PC-9 (cell line): Measurements from ENCODE around the gene RAB11B. TPM values are rescaled to one million over a fixed set of nuclear protein-coding genes. Genes with fewer than 3 reads are reported as not detected.

Experiments used
- BruUV-seq: library from RNA; stranded (reverse); fragments of 400-500 nt; replicated peaks from 2 replicates; lab custom pipeline; 2021; lab: Mats Ljungman, UMichigan
- CTCF ChIA-PET: fragments of 300-600 bp; sonication (Branson Sonifier 250); formaldehyde crosslinking; loops from one replicate; lab custom pipeline; 2022; ENCODE audit warnings: antibody characterized with exemption; lab: Charles Lee
- POLR2A ChIA-PET: fragments of 300-600 bp; sonication (Branson Sonifier 250); formaldehyde crosslinking; loops from one replicate; lab custom pipeline; 2022; ENCODE audit warnings: antibody characterized with exemption; ENCODE audit not compliant: unreplicated experiment; lab: Charles Lee
- DNase-seq, 2 experiments: peaks; one replicate each; pipeline versions ENCODE4 v3.0.0 to v3.0.0-alpha.2; 2015 to 2022; ENCODE audit warnings: mixed read lengths in 1 of 2
- H2AFZ ChIP-seq: fragments of 200-600 bp; sonication (generic); 2 replicates; pipeline ENCODE4 v1.8.1; 2017; ENCODE audit warnings: antibody characterized with exemption
- H3F3A ChIP-seq: fragments of 200-600 bp; sonication (generic); 2 replicates; pipeline ENCODE4 v1.8.1; 2017; ENCODE audit warnings: antibody characterized with exemption, mild to moderate bottlenecking, low read depth; ENCODE audit not compliant: insufficient read depth
- H3K27ac ChIP-seq: fragments of 200-600 bp; sonication (generic); 2 replicates; pipeline ENCODE4 v1.6.1; 2016; ENCODE audit warnings: mixed run types
- H3K27me3 ChIP-seq: fragments of 200-600 bp; sonication (generic); 2 replicates; pipeline ENCODE4 v1.6.1; 2016; ENCODE audit warnings: low read depth, mixed run types; ENCODE audit not compliant: insufficient read depth
- H3K36me3 ChIP-seq: fragments of 200-600 bp; sonication (generic); 2 replicates; pipeline ENCODE4 v1.6.1; 2016; ENCODE audit warnings: low read depth, mixed run types
- H3K4me1 ChIP-seq: fragments of 200-600 bp; sonication (generic); replicated peaks from 2 replicates; pipeline ENCODE4 v1.6.1; 2016; ENCODE audit warnings: mixed run types; ENCODE audit not compliant: insufficient read depth
- H3K4me2 ChIP-seq: fragments of 200-600 bp; sonication (generic); 2 replicates; pipeline ENCODE4 v1.6.1; 2017; ENCODE audit warnings: mixed run types
- H3K4me3 ChIP-seq: fragments of 200-600 bp; sonication (generic); 2 replicates; pipeline ENCODE4 v1.6.1; 2016; ENCODE audit warnings: mixed run types
- H3K79me2 ChIP-seq: fragments of 200-600 bp; sonication (generic); 2 replicates; pipeline ENCODE4 v1.6.1; 2017; ENCODE audit warnings: low read depth, mixed run types
- H3K9me2 ChIP-seq: fragments of 200-600 bp; sonication (generic); 2 replicates; pipeline ENCODE4 v1.8.1; 2017; ENCODE audit warnings: mild to moderate bottlenecking; ENCODE audit not compliant: insufficient read depth
- H3K9me3 ChIP-seq: fragments of 200-600 bp; sonication (generic); 2 replicates; pipeline ENCODE4 v1.8.1; 2016; ENCODE audit warnings: low read depth; ENCODE audit not compliant: insufficient read depth
- H4K20me1 ChIP-seq: fragments of 200-600 bp; sonication (generic); 2 replicates; pipeline ENCODE4 v1.8.1; 2017; ENCODE audit not compliant: insufficient read depth
- CTCF ChIP-seq: fragments of 200-600 bp; sonication (generic); conservative IDR thresholded peaks from 2 replicates; pipeline ENCODE4 v1.6.1; 2017; ENCODE audit warnings: mixed run types, antibody characterized with exemption, mild to moderate bottlenecking, moderate library complexity
- EZH2 ChIP-seq: fragments of 200-600 bp; sonication (generic); IDR thresholded peaks from 2 replicates; pipeline ENCODE4 v1.8.0; 2017; ENCODE audit warnings: antibody characterized with exemption, low read depth
- intact Hi-C: fragments of 100-400 bp; cut with micrococcal nuclease; formaldehyde crosslinking; loops from one replicate; pipeline ENCODE4 v1.10.0; 2022; ENCODE audit not compliant: unreplicated experiment
- total RNA-seq: library from RNA; stranded (reverse); gene quantifications from 2 replicates; pipeline ENCODE4 v1.2.3, GENCODE V29; 2021

RAB11B gene
- total RNA-seq, 1 experiment from 2014 or later, result 126 TPM

DNA sequence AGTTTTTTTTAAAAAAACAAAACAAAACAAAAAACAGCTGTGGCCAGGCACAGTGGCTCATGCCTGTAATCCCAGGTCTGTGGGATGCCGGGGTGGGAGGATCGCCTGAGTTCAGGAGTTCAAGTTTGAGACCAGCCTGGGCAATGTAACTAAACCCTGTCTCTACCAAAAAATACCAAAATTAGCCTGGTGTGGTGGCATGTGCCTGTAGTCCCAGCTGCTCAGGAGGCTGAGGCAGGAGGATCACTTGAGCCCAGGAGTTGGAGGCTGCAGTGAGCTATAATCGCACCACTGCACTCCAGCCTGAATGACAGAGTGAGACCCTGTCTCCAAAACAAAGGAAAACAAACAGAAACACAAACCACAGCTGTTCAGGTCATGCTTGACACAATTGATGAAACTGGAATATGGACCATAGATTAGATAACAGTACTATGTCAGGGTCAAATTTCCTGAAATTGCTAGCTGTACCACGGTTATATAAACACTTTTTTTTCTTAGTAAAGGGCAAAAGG, 33.1 kb upstream of the RAB11B start:
- Histone ChIP-seq H3K79me2 (no peaks in the 10 kb centered on the region), H3K9me2 (no peaks in the 10 kb centered on the region), H4K20me1 (peaks cover 5% of the 10 kb centered on the region; the same call in 1 of the 2 replicates), H3K4me1 (peaks cover 58% of the 10 kb centered on the region), H3K27ac (no peak overlapping the region), H3K36me3 (no peaks in the 10 kb centered on the region), H3K27me3 (no peaks in the 10 kb centered on the region), H3F3A (peaks cover 35% of the 10 kb centered on the region), H3K4me2 (no peak overlapping the region), H3K9me3 (no peaks in the 10 kb centered on the region), H2AFZ (no peak overlapping the region), H3K4me3 (no peak overlapping the region)
- intact Hi-C loops, result loop anchor here (10.0 kb wide), 1 partner anchor 148 kb away; the partner anchor contains the start of gene PRAM1
- DNase-seq, result no peak
- no TSS peak for BruUV-seq
- no peak for TF ChIP-seq EZH2
- no peak for TF ChIP-seq CTCF
- CTCF ChIA-PET, result no interaction called here
- POLR2A ChIA-PET, result interaction anchor here (0.6 to 1.1 kb wide), 2 partner anchors 33 to 56 kb away, joined by 3 to 4 read pairs; partner anchors contain the start of genes MARCHF2 and RAB11B

- Histone ChIP-seq H3K9me2 (no peaks in the 10 kb centered on the region), H4K20me1 (no peaks in the 10 kb centered on the region), H3K4me3 (no peak overlapping the region), H3K4me1 (peaks cover 75% of the 10 kb centered on the region), H3K4me2 (no peak overlapping the region), H3K27ac (no peak overlapping the region), H3K79me2 (no peaks in the 10 kb centered on the region), H3K27me3 (no peaks in the 10 kb centered on the region), H3F3A (peaks cover 49% of the 10 kb centered on the region), H2AFZ (no peak overlapping the region), H3K36me3 (no peaks in the 10 kb centered on the region), H3K9me3 (no peaks in the 10 kb centered on the region)
- intact Hi-C loops, result loop anchor here (10.0 kb wide), 1 partner anchor 146 kb away; the partner anchor contains the start of gene PRAM1
- no TSS peak for BruUV-seq
- TF ChIP-seq CTCF (no peak), EZH2 (no peak)
- POLR2A ChIA-PET, result interaction anchor here (0.6 kb wide), 1 partner anchor 38 kb away, joined by 3 read pairs; the partner anchor contains the start of genes NDUFA7 and RPS28
- no peak for DNase-seq
- CTCF ChIA-PET, result no interaction called here
Measured at GRCh38 chr19:8358948-8359347, 31.2 kb upstream of the RAB11B start.

DNA sequence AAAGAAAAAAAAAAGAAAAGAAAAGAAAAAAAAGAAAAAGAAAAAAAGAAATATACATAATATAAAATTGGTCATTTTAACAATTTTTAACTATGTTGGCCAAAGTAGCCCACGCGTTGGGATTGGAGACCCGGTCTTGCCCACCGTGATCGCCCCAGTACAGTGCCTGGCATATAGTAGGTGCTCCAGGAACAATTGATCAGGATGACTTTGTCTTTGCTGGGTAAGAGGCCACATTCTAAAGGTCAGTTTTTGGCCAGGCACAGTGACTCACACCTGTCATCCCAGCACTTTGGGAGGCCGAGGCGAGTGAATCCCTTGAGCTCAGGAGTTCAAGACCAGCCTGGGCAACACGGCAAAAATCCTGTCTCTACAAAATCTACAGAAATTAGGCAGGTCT, 30.0 kb upstream of the RAB11B start:
- no peaks in the 10 kb centered on the region for H4K20me1 ChIP-seq
- no peaks in the 10 kb centered on the region for H3K79me2 ChIP-seq
- TF ChIP-seq EZH2, result no peak
- TF ChIP-seq CTCF, result no peak
- H3K36me3 ChIP-seq, result no peaks in the 10 kb centered on the region
- intact Hi-C loops, result loop anchor here (10.0 kb wide), 1 partner anchor 95 kb away; no protein-coding TSS in a partner anchor
- H2AFZ ChIP-seq, result no peak overlapping the region
- no peaks in the 10 kb centered on the region for H3K27me3 ChIP-seq
- no peaks in the 10 kb centered on the region for H3K9me3 ChIP-seq
- no peak for DNase-seq
- no TSS peak for BruUV-seq
- H3F3A ChIP-seq, result peaks cover 41% of the 10 kb centered on the region
- H3K4me3 ChIP-seq, result no peak overlapping the region
- H3K9me2 ChIP-seq, result no peaks in the 10 kb centered on the region
- ChIA-PET POLR2A (no interaction called here), CTCF (no interaction called here)
- no peak overlapping the region for H3K27ac ChIP-seq
- peaks cover 63% of the 10 kb centered on the region for H3K4me1 ChIP-seq
- H3K4me2 ChIP-seq, result no peak overlapping the region
